Activated CD4-positive, alpha-beta T cell treated with anti-CD3 and anti-CD28 coated beads for 4 hours (primary cell): ENCODE results near the gene PDK2.
A peak's percentile ranks its signal among the peaks of the same experiment; 100 is the strongest.

Experiments
- DNase-seq, 2 donors: peaks; one replicate each; pipeline ENCODE4 v3.0.0-alpha.2; 2020

Gene PDK2

GRCh38 chr17:50139950-50140885 lies 45.1 kb downstream of the PDK2 start:
- DNase-seq, result peak; percentile 73 to 82

DNA sequence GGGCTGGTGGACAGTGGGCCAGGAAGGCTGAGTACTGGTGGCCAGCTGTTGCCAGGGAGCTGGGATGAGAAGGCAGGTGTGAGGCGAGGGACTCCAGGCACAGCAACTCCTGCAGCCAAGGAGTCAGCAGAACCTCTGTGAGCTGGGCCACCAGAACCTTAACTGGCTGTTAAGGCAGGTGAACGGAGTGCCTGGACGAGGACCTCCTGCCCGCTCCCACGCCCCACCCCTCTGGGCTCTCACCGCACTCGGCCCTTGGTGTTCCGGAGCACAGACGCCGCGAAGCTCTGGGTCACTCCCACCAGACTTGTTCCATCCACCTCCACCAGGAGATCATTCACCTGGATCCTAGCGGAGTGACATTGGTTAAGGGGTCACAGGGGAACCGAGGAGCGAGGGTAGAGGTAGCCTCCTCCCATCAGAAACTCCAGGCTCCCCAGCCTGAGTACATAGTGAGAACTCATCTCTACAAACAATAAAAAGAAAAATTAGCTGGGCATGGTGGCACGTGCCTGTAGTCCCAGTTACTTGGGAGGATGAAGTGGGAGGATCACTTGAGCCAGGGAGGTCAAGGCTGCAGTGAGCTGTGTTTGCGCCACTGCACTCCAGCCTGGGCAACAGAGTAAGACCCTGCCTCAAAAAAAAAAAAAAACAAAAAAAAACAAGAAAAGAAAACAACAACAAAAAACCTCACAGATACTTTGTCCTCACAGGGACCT lies 46.0 kb downstream of the PDK2 start:
- no peak for DNase-seq

DNA sequence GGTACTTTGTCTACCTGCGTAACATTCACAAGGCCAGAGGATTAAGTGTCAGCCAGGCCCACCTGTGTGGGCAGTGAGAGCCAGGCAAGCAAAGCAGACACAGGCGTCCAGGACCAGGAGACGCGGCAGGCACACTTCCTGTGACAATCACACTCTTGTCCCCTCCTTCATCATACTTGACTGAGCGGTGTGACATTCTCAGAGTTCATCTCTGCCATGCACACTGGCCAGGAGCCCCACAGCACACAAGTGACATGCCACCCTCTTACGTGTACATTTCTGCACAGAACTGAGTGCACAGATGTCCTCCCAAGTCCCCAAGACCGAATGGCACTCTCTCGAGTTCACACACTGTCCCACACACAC lies 46.6 kb downstream of the PDK2 start:
- no peak for DNase-seq

DNA sequence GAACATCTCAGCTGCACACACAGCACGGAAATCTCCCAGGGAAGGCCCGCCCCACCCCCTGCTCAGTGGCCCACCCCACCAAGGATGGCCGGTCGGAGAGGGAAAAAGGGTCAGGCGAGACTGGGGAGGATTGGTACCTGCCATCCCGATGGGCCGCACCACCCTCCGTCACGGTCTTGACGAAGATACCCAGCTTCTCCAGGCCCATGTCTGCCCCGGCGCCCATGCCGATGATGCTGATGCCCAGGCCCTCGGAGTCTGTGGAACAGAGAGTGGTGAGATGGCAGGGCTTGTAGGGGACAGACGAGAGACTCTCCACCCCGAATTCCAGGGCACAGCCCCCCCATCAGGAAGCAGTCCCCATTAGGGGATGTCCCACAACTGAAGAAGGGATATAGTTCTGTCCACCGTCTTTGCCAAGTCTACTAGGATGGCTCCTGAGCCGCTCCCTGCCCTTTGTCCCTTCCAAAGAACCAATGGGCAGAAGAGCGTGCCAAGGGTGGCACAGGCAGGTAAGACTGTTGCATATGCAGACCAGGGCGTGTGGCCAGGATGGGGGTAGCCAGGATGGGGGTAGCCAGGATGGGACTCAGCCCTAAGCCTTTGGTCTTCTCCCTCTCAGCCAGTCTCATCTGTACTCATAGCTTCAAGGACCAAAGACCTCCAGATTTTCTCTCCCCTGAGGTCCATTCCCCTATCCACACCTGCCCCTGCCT lies 48.5 kb downstream of the PDK2 start:
- DNase-seq, result no peak

DNA sequence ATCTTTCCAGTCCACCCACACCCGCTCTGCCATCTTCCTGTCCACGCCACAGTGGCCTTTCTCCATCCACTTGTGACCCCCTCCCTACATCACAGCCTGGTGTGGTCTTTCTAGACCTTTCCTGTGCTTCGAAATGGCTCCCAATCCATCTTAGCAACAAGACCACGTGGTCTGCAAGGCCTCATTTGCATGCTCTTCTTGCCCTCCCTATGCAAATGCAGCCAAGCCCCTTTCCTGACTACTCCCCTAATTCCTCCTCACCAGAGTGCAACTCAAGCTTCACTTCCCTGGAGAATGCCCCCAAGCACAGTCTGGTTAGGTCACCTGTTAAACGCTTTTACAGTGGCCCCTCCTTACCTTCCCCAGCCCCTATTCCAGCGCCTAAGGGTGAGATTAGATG lies 49.2 kb downstream of the PDK2 start:
- DNase-seq, result no peak

DNA sequence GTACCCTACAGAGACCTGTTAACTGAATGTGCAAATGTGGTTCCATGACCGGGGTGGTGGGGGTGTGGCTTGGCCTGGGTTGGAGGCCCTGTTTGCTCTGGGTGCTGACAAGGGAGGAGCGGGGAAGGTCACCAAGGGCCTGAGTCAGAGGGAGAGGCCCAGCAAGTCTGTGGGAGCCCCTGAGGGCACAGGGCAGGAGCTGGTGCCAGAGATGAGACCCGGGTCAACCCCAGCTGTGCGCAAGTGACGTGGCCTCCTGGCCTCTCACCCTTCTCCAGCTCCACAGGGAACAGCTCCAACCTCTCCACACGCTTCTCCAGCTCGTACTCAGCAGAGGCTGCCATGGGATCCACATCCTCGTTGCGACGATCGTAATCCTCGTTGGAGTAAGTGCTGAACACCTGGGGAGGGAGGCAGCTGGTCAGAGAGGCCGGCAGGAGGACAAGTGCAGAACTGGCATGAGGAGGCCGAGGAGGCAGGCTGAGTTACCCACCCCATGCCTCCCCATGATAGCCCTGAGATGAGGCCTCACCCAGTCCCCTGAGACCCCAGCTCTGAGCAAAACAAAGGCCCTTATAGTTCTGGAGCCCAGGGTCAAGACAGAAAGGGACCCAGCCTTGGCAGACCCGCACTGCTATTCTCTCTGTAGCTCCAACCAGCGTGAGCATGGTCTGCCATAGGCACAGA lies 49.8 kb downstream of the PDK2 start:
- DNase-seq, result no peak

GRCh38 chr17:50145532-50146229 lies 50.5 kb downstream of the PDK2 start:
- no peak for DNase-seq

DNA sequence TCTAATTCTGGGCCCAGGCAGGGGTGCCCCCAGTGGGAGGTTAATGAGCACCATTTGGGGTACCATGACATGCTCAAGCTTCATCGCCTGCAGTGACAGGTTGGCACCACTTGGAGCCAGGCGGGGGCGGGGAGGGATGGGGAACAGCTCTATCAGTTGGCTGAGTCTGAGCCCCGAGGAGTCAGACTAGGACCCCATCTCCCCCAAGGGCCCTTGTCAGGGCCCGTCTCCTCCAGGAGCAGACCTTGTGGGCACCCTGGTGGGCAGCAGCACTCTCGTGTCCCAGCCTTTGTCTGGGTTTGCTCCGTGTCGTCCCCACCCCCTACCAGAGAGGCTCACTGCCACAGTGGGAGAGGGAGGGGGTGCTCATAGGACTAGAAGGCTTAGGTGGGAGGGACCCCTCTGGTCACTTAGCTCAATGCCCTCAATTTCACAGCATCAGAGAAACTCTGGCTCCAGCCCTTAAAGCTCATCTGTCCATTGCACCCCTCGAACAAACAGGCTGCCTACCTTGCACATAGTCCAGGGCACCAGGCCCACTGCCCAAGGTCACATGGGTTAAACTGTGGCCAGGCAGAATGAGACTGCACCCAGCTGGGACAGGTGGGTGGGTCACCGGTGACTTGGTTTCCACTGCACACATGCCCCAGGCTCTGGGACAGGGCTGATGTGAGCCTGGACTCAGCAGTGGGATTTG lies 51.2 kb downstream of the PDK2 start:
- no peak for DNase-seq

- no peak for DNase-seq
These were observed 51.9 kb downstream of the PDK2 start for GRCh38 chr17:50146927-50147665.

DNA sequence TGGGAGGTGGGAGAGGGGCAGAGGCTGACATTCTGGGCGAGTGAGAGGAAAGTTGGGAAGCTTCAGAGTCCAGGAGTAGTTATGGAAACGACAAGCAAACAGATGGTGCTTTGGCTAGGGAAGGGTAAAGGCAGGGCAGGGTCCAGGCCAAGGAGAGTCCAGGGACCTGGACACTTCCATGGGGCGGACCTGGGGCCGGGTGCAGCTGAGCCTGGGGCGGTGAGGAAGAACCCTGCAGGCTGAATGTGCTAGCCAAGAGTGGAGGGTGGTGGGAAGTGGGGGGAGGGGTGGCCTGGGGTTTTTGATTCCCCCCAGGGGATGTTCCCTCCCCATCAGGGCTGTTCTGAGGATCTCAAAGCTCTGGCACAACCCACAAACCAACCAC lies 52.7 kb downstream of the PDK2 start:
- DNase-seq, result no peak

DNA sequence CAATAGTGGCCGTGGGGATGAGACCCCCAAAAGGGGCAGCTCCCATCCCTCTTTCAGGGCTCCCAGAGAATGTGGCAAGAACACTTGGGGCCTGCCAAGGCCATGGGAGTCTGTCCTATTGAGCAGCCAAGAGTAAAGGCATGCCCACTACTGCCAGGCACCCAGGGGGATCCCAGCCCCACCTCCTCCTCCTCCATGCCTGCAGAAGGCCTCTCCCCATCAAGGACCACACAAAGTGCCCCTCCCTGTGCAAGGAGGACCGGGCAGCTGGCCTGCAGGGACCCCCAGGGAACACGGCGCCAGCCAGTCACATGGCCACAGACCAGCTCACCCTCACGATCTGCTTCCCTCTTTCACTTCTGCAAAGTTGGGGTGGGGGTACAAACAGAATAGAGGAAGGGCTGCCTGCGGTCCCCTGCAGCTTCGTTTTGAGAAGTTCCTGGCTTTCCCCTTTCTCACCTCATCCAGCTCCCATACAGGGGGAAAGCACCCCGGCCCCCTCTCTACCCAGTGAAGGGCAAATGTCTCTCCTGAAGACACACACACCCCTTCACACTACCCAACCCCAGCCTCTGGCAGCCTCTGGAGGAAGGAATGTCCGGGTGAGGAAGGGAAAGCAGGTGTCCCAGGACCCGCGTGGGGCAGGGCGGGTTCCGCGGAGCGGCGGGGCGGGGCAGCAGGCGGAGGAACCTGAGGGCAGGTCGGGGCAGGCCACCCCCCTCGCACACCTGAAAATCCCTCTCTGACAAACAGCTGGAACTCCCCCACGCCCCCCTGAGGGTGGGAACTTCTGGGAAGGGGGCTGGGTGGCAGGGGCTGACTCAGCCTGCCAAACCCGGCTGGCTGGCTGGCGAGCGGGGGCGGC lies 53.3 kb downstream of the PDK2 start:
- DNase-seq, result peak; percentile 89 to 93

DNA sequence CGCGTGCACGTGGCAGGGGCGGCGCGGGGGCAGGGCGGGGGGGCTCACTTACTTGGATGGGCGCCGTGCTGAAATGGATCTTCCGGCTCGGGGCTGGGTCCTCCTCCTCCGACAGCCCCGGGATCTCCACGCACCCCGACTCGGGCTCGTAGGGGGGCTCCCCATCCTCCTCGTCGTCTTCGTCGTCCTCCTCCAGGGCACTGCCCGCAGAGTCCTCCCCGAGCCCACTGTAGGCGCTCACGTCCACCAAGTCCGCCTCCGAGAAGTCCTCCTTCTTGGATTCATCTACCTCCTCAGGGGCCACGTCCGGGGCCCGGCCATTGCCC lies 53.9 kb downstream of the PDK2 start:
- DNase-seq, result no peak

DNA sequence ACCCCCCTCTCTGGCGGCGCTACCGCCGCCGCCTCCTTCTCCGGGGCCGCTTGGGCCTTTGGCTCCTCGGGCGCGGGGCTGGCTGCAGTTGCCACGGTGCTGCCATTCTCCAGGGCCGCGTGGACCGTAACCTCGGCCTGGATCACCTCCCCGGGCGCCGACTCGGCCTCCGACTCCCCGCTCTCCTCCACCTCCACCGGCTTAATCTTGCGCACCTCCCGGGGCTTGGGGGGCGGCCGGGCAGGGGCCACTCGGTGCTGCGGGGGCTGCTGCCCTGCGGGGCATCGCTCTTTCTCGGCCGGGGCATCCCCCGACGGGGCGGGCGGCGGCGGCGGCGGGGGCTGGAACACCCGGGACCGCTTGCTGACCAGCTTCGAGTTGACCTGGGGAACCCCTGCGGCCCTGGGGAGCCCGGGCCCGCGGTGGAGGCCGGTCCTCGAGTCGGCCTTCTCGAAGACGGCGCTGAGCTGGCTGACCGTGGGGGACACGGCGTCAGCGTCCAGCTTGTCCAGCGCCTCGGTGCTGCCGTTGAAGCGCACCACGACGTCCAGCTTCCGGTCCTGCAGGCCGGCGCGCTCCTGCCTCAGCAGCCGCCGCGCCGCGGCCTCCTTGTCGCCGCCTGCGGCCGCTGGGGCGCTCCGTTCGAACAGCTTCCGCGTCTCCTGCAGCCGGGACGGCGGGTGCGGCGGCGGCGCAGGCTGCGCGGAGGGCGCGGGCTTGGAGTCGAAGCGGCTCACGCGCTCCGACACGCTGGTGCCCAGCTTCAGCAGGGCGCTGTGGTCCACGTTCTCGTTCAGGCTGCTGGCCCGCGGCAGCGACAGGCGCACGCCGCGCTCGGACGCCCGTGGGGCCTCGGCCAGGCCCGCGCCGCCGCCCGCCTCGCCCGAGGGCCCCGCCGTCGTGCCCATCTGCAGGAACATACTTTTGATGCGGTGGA lies 54.5 kb downstream of the PDK2 start:
- DNase-seq, result peak; percentile 46 to 56

- no peak for DNase-seq
These were observed 55.3 kb downstream of the PDK2 start, which contains the start of gene PPP1R9B for GRCh38 chr17:50150354-50151040. PPP1R9B (minus strand) TSS chr17:50150677; CDS start chr17:50150513, 164 bp downstream.

- peak; percentile 82 for DNase-seq
These were observed 56.1 kb downstream of the PDK2 start for GRCh38 chr17:50151041-50151936.

GRCh38 chr17:50151937-50152547 lies 56.9 kb downstream of the PDK2 start:
- peak in 1 of 2 donors; percentile 44 for DNase-seq

DNA sequence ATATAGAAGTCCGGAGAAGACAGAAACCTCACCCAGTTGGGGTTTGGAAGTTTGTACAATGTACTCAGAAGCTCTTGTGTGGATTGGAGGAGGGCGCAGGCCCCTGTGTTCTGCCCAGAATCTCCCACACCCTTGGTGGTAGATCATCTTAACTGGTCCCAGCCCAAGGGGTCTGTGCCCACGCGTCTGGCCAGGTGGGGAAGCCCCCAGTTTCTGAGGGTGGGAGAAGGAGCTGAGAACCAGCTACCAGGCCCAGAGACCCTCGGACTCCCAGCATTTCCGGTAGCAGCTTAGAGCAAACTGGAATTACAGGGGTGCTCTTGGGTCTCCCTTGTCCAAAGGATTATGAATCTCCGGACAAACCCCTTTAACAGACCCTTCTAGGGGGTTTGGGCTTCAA lies 57.6 kb downstream of the PDK2 start:
- DNase-seq, result no peak
